IPS-18c (cell line): ENCODE measurements around the gene SLC47A2.
"Not testable (repeated sequence)": the region's sequence is repeated elsewhere in the genome, so short reads cannot be mapped to it uniquely, and the experiment has no call there.

Source experiments
- H3K4me3 ChIP-seq: 2 replicates; pipeline ENCODE4 v1.7.0; 2013; ENCODE audit warnings: low read depth, mild to moderate bottlenecking, low read length, moderate library complexity; ENCODE audit not compliant: insufficient read depth
- H3K9me3 ChIP-seq: one replicate; pipeline ENCODE4 v1.6.1; 2013; ENCODE audit warnings: mild to moderate bottlenecking, low read length, moderate library complexity; ENCODE audit not compliant: control insufficient read depth, insufficient read depth

SLC47A2 gene

GRCh38 chr17:19703828-19704613, 12.4 kb downstream of the SLC47A2 start:
- no peak overlapping the region for H3K4me3 ChIP-seq
- no peaks in the 10 kb centered on the region for H3K9me3 ChIP-seq

- H3K4me3 ChIP-seq, result no peak overlapping the region
Observed at GRCh38 chr17:19703106-19703827, 13.1 kb downstream of the SLC47A2 start.

GRCh38 chr17:19702217-19702641, 14.2 kb downstream of the SLC47A2 start:
- Histone ChIP-seq H3K4me3 (no peak overlapping the region), H3K9me3 (no peaks in the 10 kb centered on the region)

More at GRCh38 chr17:19703106-19703827, 13.1 kb downstream of the SLC47A2 start:
- no peaks in the 10 kb centered on the region for H3K9me3 ChIP-seq

- Histone ChIP-seq H3K9me3 (peaks cover 4% of the 10 kb centered on the region), H3K4me3 (no peak overlapping the region)
Observed at GRCh38 chr17:19686400-19687090, 29.8 kb downstream of the SLC47A2 start.

GRCh38 chr17:19684909-19685580, 31.3 kb downstream of the SLC47A2 start:
- H3K9me3 ChIP-seq, H3K4me3 ChIP-seq: not testable (repeated sequence)

- Histone ChIP-seq H3K4me3 (no peak overlapping the region), H3K9me3 (peaks cover 13% of the 10 kb centered on the region)
Observed at GRCh38 chr17:19683117-19683516, 33.3 kb downstream of the SLC47A2 start.

- H3K9me3 ChIP-seq, result peaks cover 27% of the 10 kb centered on the region
- H3K4me3 ChIP-seq, result 0 out of 2 replicates have a peak overlapping the region, but pooled peaks have one; percentile 22
Observed at GRCh38 chr17:19678581-19679453, 37.6 kb downstream of the SLC47A2 start.

GRCh38 chr17:19677736-19678379, 38.5 kb downstream of the SLC47A2 start:
- H3K9me3 ChIP-seq, result peaks cover 27% of the 10 kb centered on the region
- no peak overlapping the region; the same call in 1 of the 2 replicates for H3K4me3 ChIP-seq

GRCh38 chr17:19676896-19677295, 39.5 kb downstream of the SLC47A2 start:
- peaks cover 27% of the 10 kb centered on the region for H3K9me3 ChIP-seq

GRCh38 chr17:19673623-19674022, 42.8 kb downstream of the SLC47A2 start:
- Histone ChIP-seq H3K4me3 (no peak overlapping the region), H3K9me3 (peaks cover 22% of the 10 kb centered on the region)

More at GRCh38 chr17:19676896-19677295, 39.5 kb downstream of the SLC47A2 start:
- H3K4me3 ChIP-seq, result no peak overlapping the region

- H3K4me3 ChIP-seq, result no peak overlapping the region
- peaks cover 12% of the 10 kb centered on the region for H3K9me3 ChIP-seq
Observed at GRCh38 chr17:19672009-19672750, 44.2 kb downstream of the SLC47A2 start.

- Histone ChIP-seq H3K4me3 (no peak overlapping the region), H3K9me3 (peaks cover 5% of the 10 kb centered on the region)
Observed at GRCh38 chr17:19671433-19671832, 45.0 kb downstream of the SLC47A2 start.

- Histone ChIP-seq H3K9me3 (peaks cover 1% of the 10 kb centered on the region), H3K4me3 (no peak overlapping the region)
Observed at GRCh38 chr17:19670908-19671307, 45.5 kb downstream of the SLC47A2 start.

- H3K9me3 ChIP-seq, H3K4me3 ChIP-seq: not testable (repeated sequence)
Observed at GRCh38 chr17:19669680-19670079, 46.7 kb downstream of the SLC47A2 start.

GRCh38 chr17:19664821-19665181, 51.6 kb downstream of the SLC47A2 start:
- Histone ChIP-seq H3K9me3 (no peaks in the 10 kb centered on the region), H3K4me3 (no peak overlapping the region)
